ENCODE data around the gene XPC.
A peak's percentile ranks its signal among the peaks of the same experiment; 100 is the strongest.

XPC gene

GRCh38 chr3:14206548-14207177 is 28.3 kb upstream of the XPC start:
- no peak for DNase-seq

- no peak for DNase-seq
Observed at GRCh38 chr3:14204515-14205284, 26.3 kb upstream of the XPC start.

GRCh38 chr3:14203521-14204079 is 25.2 kb upstream of the XPC start:
- peak; percentile 20 for DNase-seq

- no peak for DNase-seq
Observed at GRCh38 chr3:14202874-14203520, 24.6 kb upstream of the XPC start.

GRCh38 chr3:14201940-14202684 is 23.7 kb upstream of the XPC start:
- DNase-seq = no peak

GRCh38 chr3:14200841-14201240 is 22.4 kb upstream of the XPC start:
- no peak for DNase-seq

- no peak for DNase-seq
Observed at GRCh38 chr3:14200276-14200675, 21.9 kb upstream of the XPC start.

- no peak for DNase-seq
Observed at GRCh38 chr3:14199641-14200040, 21.2 kb upstream of the XPC start.

- DNase-seq = no peak
Observed at GRCh38 chr3:14194865-14195264, 16.5 kb upstream of the XPC start.

GRCh38 chr3:14188041-14188754 is 9.8 kb upstream of the XPC start:
- DNase-seq = no peak

- no peak for DNase-seq
Observed at GRCh38 chr3:14186854-14187458, 8.6 kb upstream of the XPC start.

GRCh38 chr3:14183015-14183577 is 4.7 kb upstream of the XPC start:
- no peak for DNase-seq

GRCh38 chr3:14181253-14181652 is 2.9 kb upstream of the XPC start:
- no peak for DNase-seq

- DNase-seq = no peak
Observed at GRCh38 chr3:14179795-14180194, 1.4 kb upstream of the XPC start.

GRCh38 chr3:14179114-14179465 is 689 bp upstream of the XPC start:
- DNase-seq = no peak

GRCh38 chr3:14177580-14178246 is 688 bp downstream of the XPC start:
- no peak for DNase-seq

GRCh38 chr3:14175383-14176037 is 2.9 kb downstream of the XPC start:
- DNase-seq = no peak

- no peak for DNase-seq
Observed at GRCh38 chr3:14174483-14174882, 3.9 kb downstream of the XPC start.

GRCh38 chr3:14172496-14172895 is 5.9 kb downstream of the XPC start:
- DNase-seq = no peak

- no peak for DNase-seq
Observed at GRCh38 chr3:14170531-14171159, 7.8 kb downstream of the XPC start.

Data from NCI-H1105 (cell line).